ENCODE results near the gene ZNF385B.

ZNF385B gene

DNA sequence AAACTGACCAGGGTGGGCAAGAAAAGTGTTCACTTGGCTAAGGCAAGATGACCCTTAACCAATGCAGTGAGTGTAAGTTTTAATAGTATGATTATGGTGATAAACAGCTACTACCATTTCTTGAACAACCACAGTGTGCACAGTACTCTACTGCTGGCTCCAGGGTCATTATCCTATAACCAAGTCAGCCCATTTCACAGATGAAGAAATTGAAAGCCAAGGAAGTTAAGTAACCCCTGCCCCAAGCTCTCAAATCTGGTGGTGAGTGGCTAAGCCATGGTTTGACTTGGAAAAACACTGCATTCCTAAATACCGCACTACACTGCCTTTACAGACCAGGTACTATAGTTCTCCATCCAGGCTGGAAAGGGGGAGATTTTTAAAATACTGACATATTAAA lies 5.7 kb downstream of the ZNF385B start:
- no peak for DNase-seq

- no peak for DNase-seq
These were observed 6.5 kb downstream of the ZNF385B start for GRCh38 chr2:179854891-179855290.

GRCh38 chr2:179853108-179853507 lies 8.3 kb downstream of the ZNF385B start:
- DNase-seq = no peak

DNA sequence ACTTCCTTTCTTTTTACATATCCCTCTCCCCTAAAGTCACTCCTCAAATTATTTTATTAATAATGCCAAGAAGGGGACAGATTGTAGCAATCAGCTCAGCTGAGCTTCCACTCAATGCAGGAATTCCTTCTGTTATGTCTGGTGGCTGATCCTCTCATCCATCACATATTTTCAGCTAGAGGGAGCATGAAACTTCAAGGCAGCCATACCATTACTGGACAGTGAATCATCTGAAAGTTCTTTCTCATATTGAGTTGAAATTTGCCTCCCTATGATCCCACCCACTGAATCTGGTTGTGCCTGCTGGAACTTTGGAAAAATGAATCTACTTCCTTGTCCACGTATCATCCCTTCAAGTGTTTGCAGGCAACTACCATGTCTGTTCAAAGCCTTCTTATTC lies 11.2 kb downstream of the ZNF385B start:
- DNase-seq = no peak

GRCh38 chr2:179849719-179850118 lies 11.7 kb downstream of the ZNF385B start:
- no peak for DNase-seq

DNA sequence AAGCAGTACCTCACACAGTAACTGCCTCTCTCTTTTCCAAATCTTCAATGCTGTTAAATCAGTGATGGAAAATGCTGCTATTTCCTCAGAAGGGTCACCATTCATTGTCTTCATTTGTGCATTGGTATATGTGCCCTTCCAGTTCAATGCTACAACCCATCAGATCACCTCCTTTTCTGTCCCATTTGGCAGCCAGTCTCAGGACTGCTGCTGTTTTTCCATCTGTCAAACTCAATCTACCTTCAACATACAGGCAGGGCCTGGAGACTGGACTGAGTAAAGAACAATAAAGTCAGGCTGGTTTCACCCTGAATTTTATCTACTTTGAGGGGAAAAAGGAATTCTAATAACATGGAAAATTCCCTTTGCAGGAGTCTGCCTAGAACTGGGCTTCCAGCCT lies 17.9 kb downstream of the ZNF385B start:
- no peak for DNase-seq

DNA sequence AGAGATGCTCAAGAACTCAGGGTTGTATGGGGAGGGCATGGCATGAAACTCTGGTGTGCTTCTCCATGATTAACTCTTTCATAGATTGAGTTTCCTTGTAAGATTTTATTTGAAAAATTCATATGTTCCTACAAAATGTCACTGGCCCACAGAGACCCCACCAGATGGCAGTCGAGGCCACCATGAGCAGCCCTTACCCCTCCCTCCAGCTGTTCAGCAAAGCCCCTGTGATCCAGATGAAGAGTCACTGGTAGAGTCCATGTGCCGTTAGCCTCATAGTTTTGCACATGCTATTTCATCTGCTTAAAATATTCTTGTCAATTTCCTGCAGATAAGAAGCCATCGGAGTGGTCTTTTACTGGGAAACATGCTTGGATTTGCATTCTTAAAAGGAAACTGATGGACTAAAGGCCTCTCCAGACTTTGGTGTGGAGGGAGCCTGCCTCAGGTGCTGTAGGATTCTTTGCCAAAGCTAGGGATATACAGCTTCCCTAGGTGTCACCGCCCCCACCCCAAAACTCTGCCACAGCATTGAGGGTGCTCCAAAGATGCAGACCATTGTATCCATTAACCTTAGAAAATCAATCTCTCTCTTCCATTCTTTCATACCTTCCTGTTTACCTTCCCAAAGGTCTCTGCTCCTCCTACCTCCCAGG lies 18.8 kb downstream of the ZNF385B start:
- no peak for DNase-seq

GRCh38 chr2:179840840-179841239 lies 20.6 kb downstream of the ZNF385B start:
- DNase-seq = no peak

DNA sequence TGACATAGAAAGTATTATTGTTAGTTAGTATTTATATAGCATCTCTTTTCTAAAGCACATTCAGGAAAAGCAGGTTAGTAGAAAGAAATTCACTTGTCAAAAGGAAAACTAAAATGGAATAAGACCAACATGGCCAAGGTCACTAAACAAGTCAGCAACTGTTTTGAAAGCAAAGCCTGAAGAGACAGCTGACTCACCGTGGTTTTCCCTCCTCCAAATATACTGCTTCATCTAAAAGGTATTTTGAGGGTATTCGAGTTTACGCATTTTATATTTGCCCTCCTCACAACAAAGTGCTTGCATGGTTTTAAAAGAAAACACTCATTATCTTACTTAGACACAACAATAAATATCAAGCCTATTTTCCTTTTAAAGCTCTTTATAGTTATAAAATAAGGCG lies 24.0 kb downstream of the ZNF385B start:
- no peak for DNase-seq

DNA sequence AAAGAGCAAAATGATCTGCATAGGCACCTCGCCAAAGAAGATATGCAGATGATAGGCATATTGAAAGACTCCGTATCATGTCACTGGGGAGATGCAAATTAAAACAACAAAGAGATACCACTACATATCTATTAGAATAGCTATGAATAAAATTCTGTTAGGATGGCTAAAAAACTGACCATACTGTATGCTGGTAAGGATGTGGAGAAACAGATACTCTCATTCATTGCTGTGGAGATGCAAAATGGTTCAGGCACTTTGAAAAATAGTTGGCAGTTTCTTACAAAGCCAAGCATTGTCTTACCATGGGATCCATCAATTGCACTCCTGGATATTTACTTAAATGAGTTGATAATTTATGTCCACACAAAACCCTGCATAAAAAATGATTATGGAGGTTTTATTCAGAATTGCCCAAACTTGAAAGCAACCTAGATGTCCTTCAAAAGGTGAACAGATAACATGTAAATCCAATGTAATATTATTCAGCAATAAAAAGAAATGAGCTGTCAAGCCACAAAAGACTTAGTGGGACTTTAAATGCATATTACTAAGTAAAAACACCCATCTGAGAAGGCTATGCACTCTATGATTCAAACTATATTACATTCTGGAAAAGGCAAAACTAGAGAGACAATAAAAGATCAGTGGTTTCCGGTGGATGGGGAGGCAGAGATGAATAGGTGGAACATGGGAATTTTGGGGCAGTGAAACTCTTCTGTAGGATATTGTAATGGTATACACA lies 31.2 kb downstream of the ZNF385B start:
- no peak for DNase-seq

DNA sequence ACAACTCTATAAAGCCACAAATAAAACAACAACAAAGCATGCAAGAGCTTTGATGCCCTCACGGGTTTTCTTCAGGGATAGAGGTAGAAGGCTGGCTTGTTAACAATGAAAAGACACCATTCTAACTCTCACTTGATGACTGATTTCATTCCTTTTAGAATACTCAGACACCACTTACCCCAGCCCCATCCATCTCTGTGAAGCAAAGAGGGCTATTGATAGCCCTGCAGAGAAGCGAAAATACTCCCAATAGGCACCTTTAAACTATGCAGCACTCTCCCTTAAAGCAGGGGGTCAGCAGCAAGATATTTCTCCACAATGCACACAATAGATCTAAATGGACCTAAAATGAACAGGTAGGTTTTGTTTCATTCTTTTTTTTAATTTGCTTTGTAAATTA lies 35.1 kb downstream of the ZNF385B start:
- DNase-seq = no peak

DNA sequence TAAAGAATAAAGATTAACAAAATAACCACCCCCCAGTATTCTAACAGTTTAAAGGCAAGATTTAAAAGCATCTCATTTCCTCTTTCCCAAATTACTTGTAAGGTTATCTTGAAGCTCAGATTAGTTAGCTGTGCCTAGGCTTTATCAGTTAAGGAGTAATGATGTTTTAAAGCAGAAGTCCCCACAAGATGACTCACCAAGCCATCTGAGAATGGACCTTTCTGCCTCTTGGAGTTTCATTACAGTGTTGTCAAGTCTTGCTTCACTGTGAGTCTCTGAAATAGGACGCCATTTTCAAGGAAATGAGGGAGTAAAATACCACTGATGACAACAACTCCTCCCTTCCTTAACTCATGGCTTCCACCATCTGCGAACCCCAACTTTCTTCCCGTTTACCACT lies 35.9 kb downstream of the ZNF385B start:
- DNase-seq = no peak

- DNase-seq = no peak
These were observed 36.5 kb downstream of the ZNF385B start for GRCh38 chr2:179824961-179825360.

GRCh38 chr2:179822540-179822939 lies 38.9 kb downstream of the ZNF385B start:
- DNase-seq = no peak

- DNase-seq = no peak
These were observed 42.9 kb downstream of the ZNF385B start for GRCh38 chr2:179818546-179818945.

- DNase-seq = no peak
These were observed 44.1 kb downstream of the ZNF385B start for GRCh38 chr2:179817181-179817841.

- DNase-seq = no peak
These were observed 47.4 kb downstream of the ZNF385B start for GRCh38 chr2:179814050-179814449.

DNA sequence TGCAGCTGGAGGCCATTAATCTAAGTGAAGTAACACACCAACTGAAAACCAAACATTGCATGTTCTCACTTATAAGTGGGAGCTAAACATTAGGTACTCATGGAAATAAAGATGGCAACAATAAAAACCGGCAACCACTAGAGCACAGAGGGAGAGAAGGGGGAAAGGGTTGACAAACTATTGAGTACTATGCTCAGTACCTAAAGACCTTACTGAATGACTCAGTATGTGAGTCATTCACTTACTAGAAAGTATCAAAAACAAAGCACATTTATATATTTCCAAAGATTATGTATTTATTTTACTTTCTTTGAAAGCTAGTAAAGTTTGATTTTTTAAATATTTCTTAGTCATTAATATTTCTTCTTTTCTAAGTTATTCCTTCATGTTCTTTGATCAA lies 48.9 kb downstream of the ZNF385B start:
- no peak for DNase-seq

- DNase-seq = no peak
These were observed 50.4 kb downstream of the ZNF385B start for GRCh38 chr2:179811042-179811441.

- DNase-seq = no peak
These were observed 51.8 kb downstream of the ZNF385B start for GRCh38 chr2:179809606-179810005.

- DNase-seq = no peak
These were observed 56.4 kb downstream of the ZNF385B start for GRCh38 chr2:179805001-179805400.

DNA sequence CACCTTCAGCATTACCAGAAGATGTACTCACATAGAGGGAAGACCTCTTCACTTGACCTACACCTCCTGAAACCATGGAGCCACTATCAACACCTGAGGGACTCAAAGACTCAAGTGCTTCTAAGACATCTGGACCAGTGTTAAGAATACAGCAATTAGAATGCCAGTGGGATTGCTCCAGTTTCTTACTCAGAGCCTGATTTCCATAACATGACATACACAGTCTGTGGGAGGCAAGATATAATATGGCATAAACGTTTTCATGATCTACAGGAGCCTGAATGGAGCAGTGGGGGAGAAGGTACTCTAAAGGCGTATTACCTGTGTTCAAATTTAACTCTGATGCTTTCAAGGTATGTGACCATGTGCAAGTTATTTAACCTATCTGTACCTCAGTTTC lies 57.2 kb downstream of the ZNF385B start:
- no peak for DNase-seq

- no peak for DNase-seq
These were observed 59.1 kb downstream of the ZNF385B start for GRCh38 chr2:179802051-179802882.

Measured in activated naive CD4-positive, alpha-beta T cell (primary cell).